Cardiac fibroblast (primary cell): ENCODE measurements around the gene KIAA0232.

Experiments used
- DNase-seq, 2 donors: peaks; one replicate each; pipeline versions ENCODE4 v3.0.0 to v3.0.0-alpha.2; 2010; ENCODE audit warnings: low read depth in 2 of 2
- H3K4me3 ChIP-seq, 2 donors: replicated peaks in 1 of 2; 1 replicate in 1 of 2; 2 replicates in 1 of 2; pipeline ENCODE4 v1.5.1; 2011; ENCODE audit warnings: low read depth in 2 of 2, low read length in 2 of 2, mild to moderate bottlenecking in 2 of 2, moderate library complexity in 1 of 2
- TF ChIP-seq, protein P1 (sequence below): IDR thresholded peaks from one replicate; pipeline ENCODE4 v1.5.1; 2011; ENCODE audit warnings: low read depth, mild to moderate bottlenecking, low read length, inconsistent platforms

KIAA0232 gene

GRCh38 chr4:6775746-6776145 lies 6.8 kb upstream of the KIAA0232 start:
- DNase-seq, result no peak
- no peak overlapping the region for H3K4me3 ChIP-seq
- TF ChIP-seq, protein P1, sequence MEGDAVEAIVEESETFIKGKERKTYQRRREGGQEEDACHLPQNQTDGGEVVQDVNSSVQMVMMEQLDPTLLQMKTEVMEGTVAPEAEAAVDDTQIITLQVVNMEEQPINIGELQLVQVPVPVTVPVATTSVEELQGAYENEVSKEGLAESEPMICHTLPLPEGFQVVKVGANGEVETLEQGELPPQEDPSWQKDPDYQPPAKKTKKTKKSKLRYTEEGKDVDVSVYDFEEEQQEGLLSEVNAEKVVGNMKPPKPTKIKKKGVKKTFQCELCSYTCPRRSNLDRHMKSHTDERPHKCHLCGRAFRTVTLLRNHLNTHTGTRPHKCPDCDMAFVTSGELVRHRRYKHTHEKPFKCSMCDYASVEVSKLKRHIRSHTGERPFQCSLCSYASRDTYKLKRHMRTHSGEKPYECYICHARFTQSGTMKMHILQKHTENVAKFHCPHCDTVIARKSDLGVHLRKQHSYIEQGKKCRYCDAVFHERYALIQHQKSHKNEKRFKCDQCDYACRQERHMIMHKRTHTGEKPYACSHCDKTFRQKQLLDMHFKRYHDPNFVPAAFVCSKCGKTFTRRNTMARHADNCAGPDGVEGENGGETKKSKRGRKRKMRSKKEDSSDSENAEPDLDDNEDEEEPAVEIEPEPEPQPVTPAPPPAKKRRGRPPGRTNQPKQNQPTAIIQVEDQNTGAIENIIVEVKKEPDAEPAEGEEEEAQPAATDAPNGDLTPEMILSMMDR, result no peak

DNA sequence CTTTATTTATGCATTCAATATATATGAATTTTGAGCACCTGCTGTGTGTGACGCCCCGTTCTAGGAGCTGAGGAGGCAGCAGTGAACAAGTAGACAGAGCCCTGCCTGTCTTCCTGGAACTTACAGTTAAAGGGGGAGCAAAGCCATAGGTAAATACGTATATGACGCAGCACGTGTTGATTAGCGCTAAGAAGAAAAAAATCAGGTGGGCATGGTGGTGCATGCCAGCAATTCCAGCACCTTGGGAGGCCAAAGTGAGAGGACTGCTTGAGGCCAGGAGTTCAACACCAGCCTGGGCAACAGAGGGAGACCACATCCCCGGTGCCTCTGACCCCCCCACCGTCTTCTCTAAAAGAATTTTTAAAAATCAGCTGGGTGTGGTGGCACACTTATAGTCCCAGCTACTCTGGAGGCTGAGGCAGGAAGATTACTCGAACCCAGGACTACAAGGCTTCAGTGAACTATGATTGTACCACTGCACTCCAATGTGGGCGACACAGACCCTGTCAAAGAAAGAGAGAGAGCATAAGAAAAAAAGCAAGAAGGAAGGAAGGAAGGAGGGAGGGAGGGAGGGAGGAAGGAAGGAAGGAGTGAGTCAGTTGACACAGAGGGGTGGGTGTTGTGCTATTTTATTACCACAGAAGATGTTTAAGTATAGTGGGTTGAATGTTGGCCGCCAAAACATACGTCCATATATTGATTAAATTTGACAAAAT lies 5.4 kb upstream of the KIAA0232 start:
- no peak for DNase-seq
- H3K4me3 ChIP-seq, result no peak overlapping the region

GRCh38 chr4:6777636-6778281 lies 4.8 kb upstream of the KIAA0232 start:
- no peak overlapping the region for H3K4me3 ChIP-seq
- TF ChIP-seq, protein P1, result no peak
- DNase-seq, result peak in 1 of 2 donors; percentile 15

More for the DNA sequence above, 5.4 kb upstream of the KIAA0232 start:
- TF ChIP-seq, protein P1, result no peak

DNA sequence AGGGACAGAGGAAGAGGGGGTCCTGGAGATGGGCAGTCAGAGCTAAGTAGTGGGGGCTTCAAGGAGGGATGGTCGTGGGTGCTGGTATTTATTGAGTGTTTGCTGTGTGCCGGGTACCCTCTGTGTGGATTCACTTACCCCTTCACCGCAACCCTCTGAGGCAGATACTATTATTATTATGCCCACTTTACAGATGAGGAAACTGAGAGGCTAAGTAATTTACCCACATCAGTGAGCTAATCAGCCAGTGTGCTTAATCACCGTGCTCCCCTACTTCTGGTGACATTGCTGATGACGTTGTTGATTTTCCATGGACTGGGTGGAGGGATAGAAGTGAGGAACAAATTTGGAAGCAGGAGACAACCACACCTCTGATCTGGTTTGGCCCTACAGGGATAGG lies 4.1 kb upstream of the KIAA0232 start:
- no peak overlapping the region for H3K4me3 ChIP-seq
- DNase-seq, result no peak
- TF ChIP-seq, protein P1, result no peak

- H3K4me3 ChIP-seq, result no peak overlapping the region
- peak; percentile 36 to 37 for DNase-seq
- TF ChIP-seq, protein P1, result no peak
Measured at GRCh38 chr4:6779667-6780565, 2.6 kb upstream of the KIAA0232 start.

GRCh38 chr4:6781113-6781512 lies 1.4 kb upstream of the KIAA0232 start:
- TF ChIP-seq, protein P1, result no peak
- no peak overlapping the region for H3K4me3 ChIP-seq
- DNase-seq, result no peak
